HG02763 (cell line): Measurements from ENCODE around the gene GARIN5A.

Experiments
- ATAC-seq: cut with Tn5 transposase; IDR thresholded peaks from one replicate; pipeline ENCODE4 v1.9.1; 2021; ENCODE audit warnings: mild to moderate bottlenecking, moderate library complexity; ENCODE audit not compliant: unreplicated experiment

The GARIN5A gene

DNA sequence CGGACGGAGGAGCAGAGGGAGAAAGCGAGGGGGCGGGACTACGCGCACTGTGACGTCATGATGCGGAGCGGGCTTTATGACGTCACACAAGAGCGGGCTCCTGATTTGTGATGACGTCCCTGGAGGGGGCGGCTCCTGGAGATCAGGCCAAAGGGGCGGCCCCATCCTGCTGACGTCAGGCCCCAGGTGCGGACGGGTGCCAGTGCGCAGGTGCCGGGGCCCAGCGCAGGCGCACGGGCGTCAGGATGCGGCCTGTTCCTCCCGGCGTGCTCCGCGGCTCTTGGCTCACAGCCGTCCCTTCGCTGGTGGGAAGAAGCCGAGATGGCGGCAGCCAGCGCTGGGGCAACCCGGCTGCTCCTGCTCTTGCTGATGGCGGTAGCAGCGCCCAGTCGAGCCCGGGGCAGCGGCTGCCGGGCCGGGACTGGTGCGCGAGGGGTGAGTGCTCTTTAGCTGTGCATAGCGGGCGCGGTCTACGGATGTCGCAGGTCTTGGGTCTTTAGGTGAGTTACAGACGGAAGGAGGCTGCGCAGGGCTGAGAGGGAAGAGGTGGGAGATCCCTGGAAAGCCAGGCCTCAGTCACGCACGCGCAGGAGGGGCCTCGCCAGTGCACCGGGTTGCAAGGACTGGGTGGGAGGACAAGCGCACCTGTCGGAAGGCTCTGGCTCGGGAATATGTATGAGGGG, at the start of gene GARIN5A, which contains the start of gene EMC10:
Gene GARIN5A (minus strand): TSS at position 625 of the 683 bp plus-strand sequence. CDS start 460 bp downstream, at position 165.
Gene EMC10 (plus strand): TSS at position 284 of the 683 bp plus-strand sequence. CDS start 38 bp downstream, at position 322.
- peak; percentile 82 for ATAC-seq

DNA sequence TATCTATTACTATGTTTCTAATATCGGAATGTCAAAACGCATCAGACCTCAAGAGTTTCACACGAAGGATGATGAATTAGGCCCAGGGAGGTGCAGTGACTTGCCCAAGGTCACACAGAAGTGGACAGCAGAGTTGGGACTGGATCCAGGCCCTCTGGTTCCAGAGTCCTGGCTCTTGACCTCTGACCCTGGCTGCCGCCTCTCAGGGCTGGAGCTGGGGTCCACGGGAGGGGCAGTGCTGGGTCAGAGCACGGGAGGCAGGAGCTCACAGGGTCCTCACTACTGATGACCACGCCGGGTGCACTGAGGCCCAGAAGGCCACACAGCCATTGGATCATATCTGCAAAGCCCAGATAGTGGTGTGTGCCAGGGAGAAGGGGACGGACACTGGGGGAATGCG, 46.2 kb upstream of the GARIN5A start:
- no peak for ATAC-seq

DNA sequence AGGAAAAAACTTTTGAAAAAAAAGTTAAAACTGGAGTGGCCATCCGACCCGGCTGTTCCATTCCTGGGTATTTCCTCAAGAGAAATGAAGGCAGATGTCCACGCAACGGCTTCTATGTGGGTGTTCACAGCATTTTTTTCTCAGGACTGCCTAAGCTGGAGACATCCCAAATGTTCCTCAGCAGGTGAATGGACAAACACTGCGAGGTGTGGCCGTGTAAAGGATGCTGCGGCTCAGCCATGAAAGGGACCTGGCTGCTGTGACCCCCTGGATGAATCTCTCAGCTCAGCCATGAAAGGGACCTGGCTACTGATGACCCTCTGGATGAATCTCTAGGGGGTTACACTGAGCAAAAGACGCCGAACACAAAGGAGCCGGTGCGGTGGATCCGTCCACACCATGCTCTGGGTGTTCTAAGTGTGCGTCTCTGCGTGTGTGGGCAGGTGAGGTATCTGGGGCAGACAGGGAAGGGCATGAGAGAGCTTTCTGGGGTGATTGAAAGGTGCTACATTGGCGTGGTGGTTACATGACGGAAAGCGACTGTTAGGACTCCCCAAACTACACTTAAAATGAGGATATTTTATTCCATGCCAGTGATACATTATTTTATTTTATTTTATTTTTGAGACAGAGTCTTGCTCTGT, 44.3 kb upstream of the GARIN5A start:
- no peak for ATAC-seq

DNA sequence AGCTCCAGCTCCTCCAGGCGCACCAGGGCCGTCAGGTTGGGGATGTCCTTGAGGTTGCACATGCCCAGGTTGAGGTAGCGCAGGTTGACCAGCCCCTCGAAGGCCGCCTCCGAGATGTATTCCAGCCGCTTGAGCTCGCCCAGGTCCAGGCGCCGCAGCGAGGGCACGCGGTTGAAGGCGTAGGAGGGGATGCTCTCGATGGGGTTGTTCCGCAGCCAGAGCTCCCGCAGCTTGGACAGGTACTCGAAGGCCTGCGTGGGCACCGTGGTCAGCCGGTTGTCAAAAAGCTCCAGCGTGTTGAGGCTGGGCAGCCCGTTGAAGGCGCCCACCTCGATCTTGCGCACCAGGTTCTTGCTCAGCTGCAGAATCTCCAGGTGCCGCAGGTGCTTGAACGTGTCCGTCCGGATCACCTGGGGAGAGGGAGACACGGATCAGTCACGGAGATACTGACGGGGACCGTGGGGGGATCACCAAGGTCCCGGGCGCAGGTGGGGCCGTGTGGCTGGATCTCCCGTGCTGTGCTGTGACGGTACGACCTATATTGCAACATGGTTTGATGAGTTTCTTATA, 42.4 kb upstream of the GARIN5A start:
- no peak for ATAC-seq

- no peak for ATAC-seq
These were observed 41.7 kb upstream of the GARIN5A start for GRCh38 chr19:50518091-50519005.

DNA sequence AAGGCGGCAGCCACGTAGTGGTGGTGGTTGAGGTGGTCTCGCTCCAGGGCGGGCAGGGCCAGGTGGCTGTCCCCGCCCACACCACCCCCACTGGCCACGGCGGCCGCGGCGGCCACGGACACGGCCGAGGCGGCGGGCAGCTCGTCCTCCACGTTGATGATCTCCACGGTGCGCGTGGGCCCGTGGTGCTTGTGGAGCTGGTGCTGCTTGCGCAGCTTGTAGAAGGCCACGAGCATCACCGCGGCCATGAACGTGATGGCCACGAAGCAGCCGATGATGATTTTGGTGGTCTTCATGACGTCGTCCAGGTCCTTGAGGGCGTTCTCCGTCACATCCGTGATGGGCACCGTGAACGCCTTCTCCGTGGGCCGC, 41.0 kb upstream of the GARIN5A start:
- no peak for ATAC-seq

GRCh38 chr19:50516964-50517703, 40.5 kb upstream of the GARIN5A start:
- ATAC-seq = no peak

- no peak for ATAC-seq
These were observed 39.8 kb upstream of the GARIN5A start for GRCh38 chr19:50516456-50516855.

DNA sequence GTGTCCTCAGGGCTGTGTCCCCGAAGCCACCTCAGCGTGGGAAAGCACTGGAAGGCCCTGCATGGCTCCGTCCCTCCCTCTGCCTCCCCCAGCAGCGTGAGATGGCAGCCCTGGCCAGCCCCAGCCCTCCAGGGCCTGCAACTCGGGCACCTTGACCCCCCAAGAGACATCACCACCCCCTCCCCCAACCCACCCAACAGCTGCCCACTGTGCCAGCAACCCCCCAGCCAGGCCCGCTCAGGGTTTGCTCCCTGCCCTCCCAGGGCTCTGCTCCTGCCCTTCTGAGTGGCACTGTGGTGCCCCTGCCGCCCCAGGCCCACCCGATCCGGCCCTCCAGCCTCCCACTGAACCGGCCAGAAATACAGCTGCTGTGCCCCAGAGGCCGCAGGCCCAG, 38.5 kb upstream of the GARIN5A start:
- ATAC-seq = no peak

DNA sequence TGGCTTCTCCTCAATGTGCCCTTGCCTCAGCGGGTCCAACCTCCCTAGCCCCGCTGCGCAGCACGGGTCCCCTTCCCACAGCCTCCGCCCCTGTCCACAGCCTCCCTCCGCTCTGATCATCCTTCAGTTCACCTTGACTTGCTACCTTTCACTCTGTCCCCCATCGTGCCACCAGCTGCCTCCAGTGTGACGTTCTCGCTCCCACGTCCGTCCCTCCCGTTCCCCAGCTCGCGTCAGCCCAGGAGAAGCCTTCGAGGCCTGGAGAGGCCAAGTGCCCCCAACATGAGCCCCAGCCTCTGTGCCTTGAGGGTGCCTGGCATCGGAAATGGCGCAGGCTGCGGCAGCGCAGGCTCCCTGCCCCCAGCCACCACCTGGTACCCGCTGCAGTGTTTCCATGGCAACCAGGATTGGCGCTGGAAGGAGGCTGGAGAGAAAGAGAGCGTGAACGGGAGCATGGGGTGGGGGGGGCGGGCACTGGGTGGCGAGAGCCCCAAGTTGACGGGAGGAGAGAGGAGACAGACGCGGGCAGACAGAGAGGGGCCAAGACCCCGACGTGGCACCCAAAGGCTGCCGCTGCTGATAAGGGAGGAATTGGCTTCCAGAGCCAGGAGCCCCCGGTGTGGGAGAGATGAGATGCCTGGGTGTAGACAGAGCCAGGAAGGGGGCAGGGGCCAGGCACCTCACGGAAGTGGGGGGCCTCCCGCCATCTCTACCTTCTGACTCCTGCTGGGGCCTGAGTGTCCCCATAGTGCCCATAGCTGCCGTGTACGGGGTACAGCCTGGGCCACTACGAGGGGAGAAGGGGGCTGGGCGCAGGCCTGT, 37.9 kb upstream of the GARIN5A start:
- ATAC-seq = no peak

DNA sequence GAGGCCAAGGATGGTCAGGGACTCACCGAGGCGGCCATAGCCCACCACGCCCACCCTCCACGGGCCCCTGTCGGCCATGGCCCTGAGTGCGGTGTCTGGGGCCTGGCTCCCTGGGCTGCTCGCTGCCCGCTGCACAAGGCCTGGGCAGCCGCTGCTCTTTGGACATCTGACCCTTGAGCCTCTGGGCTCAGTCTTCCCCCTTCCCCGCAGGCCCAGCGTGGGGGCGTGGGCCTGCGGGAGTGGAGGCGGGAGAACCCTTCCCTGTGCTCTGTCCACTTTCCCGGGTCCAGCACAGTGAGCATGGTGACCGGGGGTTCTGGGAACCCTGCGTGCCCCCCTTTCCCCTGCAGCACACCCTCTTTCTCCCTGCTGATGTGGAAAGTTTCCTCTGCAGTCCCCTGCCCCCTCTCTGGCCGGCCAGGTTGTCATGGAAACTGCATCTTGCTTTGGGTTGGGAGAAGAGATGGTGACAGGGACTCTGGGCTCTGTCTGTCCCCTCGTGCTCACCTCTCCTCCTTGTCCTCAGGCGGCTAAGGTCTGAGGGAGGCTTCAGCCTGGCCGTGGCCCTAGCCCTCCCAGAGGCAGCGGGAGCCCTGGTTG, 37.2 kb upstream of the GARIN5A start, which contains the start of gene ASPDH:
Gene ASPDH (minus strand): TSS at position 168 of the 600 bp plus-strand sequence. CDS start 90 bp downstream, at position 78.
- no peak for ATAC-seq

DNA sequence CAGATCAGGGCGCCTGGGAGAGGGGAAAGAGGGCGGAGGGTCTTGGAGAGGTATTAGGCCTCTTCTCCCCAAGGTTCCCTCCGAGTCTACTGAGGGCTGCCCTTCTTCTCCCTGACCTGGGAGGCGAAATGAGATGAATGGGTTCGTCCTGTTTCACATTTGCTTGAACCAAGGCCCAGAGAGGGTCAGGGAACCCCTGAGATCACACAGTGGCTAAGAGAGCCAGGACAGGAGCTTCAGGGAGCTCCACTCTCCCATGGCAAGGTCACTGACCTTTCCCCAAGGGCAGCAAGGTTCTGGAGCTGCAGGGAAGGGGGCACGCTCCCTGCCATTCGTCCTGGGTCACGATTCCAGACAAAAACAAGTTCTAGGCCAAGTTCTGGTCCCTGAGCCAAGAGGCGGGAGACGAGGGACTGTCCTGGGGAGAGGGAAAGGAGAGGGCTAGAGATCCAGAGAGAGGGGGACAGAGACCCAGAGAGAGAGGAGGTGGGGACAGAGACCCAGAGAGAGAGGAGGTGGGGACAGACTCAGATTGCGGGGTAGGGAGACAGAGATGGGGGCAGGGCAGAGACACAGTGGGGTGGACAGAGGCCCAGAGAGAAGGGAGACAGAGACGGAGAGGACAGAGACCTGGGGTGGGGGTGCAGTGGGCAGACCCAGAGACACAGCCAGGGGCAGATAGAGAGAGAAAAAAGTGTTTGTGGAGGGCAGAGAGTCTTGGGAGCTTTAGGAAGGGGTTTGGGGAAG, 36.5 kb upstream of the GARIN5A start:
- ATAC-seq = no peak

DNA sequence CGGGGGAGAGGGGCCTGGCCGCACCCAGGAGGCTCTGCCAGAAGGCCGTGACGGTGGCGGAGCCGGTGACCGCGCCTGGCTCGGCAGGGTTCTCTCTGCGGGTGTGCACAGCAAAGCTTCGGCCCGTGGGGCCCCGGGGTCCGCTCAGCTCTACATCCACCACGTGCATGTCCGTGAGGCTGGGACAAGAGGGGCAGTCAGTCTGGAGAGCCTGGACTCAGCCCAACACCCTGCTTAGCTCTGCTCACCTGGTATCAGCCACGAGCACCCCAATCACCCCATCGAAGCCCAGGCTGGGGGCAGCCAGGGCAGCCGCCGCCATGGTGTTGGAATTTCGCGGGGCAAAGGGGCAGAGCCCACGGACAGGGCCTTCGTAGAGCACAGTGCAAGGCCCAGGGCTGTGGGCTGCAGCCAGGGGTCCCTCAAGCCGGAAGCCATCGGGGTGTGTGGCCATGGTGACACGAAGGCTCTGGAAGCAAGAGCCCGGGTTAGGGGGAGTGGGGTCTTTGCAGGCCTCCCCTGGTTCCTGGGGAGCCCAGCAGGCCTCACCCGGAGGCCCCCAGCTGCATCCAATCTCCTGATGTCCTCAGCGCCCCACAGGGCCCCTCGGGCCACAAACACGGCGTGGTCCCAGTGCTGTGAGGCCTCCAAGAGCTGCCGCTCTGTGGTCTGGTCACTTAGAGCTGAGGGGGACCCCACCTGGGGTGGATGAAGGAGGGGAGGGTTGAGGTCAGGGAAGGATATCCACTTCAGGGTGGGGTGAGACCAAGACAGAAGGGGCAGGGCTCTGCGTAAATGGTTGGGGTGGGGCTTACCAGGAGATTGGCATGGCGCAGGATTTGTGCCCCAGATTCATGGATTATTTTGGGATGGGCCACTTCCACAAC, 35.7 kb upstream of the GARIN5A start:
- ATAC-seq = no peak

GRCh38 chr19:50511069-50511822, 34.6 kb upstream of the GARIN5A start, which contains the start of gene JOSD2:
Gene JOSD2 (minus strand): TSS chr19:50511191. CDS start chr19:50510431, 760 bp downstream.
- peak; percentile 89 for ATAC-seq

DNA sequence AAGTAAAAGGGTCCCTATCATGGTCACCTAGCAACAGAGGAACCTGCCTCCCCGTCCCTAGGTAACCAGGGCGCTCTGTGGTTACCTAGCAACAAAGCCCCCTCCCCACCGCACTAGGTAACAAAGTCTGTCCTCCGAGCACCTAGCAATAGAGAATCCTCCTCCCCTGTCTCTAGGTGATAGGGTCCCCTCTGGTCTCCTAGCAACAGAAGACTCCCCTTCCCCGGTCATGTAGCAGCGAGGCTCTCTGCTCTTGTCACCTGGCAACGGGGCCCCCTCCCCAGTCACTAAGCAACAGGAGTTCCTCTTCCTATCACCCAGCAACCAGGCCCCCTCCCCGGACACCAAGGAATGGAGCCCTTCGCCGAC, 34.0 kb upstream of the GARIN5A start:
- ATAC-seq = no peak

DNA sequence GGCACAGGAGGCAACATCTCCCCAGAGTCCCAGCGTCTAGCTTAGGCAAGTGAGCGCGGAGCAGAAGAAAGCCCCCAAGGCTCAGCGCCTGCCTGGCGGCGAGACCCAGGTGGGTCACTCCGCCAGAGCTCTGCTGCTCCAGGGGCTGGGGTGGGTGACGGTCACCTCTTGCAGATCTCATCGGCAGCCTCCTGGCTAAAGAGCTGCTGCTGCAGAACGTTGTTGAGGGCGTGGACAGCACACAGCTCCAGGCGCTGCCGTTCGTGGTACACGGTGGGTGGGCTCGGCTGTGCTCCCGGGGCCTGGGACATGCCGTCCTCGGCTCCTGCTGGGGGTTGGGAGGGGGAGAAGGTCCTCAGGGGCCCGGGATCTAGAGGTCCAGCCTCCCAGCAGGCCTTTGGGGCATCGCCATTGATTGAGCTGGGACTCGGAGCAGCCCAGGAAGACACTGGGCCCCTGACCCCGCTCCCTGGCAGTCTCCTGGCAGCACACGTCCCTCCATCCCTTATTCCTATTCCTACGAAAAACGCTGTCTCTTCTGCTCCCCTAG, 33.5 kb upstream of the GARIN5A start:
- ATAC-seq = no peak
